Ovary (tissue), 3 donors: Measurements from ENCODE around the gene INMT.

ENCODE experiments used
- CTCF ChIP-seq, 3 donors: fragments of 450-650 bp in 2 of 3; fragments of 200-600 bp in 1 of 3; IDR thresholded peaks; one replicate each; pipeline versions ENCODE4 v1.5.1 to v1.8.0; 2016 to 2022; ENCODE audit warnings: antibody characterized with exemption in 3 of 3, mild to moderate bottlenecking in 1 of 3
- POLR2A ChIP-seq: fragments of 450-650 bp; IDR thresholded peaks from one replicate; pipeline ENCODE4 v1.6.1; 2017; ENCODE audit warnings: antibody characterized with exemption, mild to moderate bottlenecking, moderate library complexity
- donor health status: DM: no; HTN: no; CAD: no.

GRCh38 chr7:30755384-30756154 lies 3.6 kb downstream of the INMT start:
- TF ChIP-seq CTCF (IDR thresholded peaks at IDR 0.05) (no peak), POLR2A (no peak)
